Neuronal stem cell (in vitro differentiated cells): Measurements from ENCODE around the gene DHFR2.

Experiments used
- DNase-seq: peaks from one replicate; pipeline ENCODE4 v3.0.0-alpha.2; 2013; ENCODE audit warnings: low spot score
- H2AFZ ChIP-seq: one replicate; pipeline ENCODE4 v1.6.1; 2013; ENCODE audit warnings: mild to moderate bottlenecking, low read length, inconsistent platforms
- H2AK5ac ChIP-seq: 2 replicates; pipeline ENCODE4 v1.6.1; 2013; ENCODE audit warnings: low read depth, mild to moderate bottlenecking, inconsistent platforms, low read length, moderate library complexity, mixed read lengths
- H2BK120ac ChIP-seq: 2 replicates; pipeline ENCODE4 v1.6.1; 2013; ENCODE audit warnings: low read depth, mild to moderate bottlenecking, inconsistent platforms, low read length, moderate library complexity, mixed read lengths
- H2BK12ac ChIP-seq: one replicate; pipeline ENCODE4 v1.6.1; 2013; ENCODE audit warnings: low read length, inconsistent platforms
- H2BK15ac ChIP-seq: 2 replicates; pipeline ENCODE4 v1.6.1; 2013; ENCODE audit warnings: mild to moderate bottlenecking, low read length, inconsistent platforms, mixed read lengths
- H2BK5ac ChIP-seq: one replicate; pipeline ENCODE4 v1.6.1; 2013; ENCODE audit warnings: inconsistent platforms, mild to moderate bottlenecking, low read length, moderate library complexity
- H3K14ac ChIP-seq: one replicate; pipeline ENCODE4 v1.6.1; 2013; ENCODE audit warnings: low read length, inconsistent platforms
- H3K18ac ChIP-seq: 2 replicates; pipeline ENCODE4 v1.6.1; 2013; ENCODE audit warnings: low read length, inconsistent platforms
- H3K23ac ChIP-seq: 2 replicates; pipeline ENCODE4 v1.6.1; 2013; ENCODE audit warnings: low read depth, mild to moderate bottlenecking, mixed read lengths, low read length, inconsistent platforms; ENCODE audit not compliant: poor library complexity
- H3K27ac ChIP-seq: replicated peaks from 3 replicates; pipeline ENCODE4 v1.5.1; 2013; ENCODE audit warnings: low read length, inconsistent platforms
- H3K27me3 ChIP-seq, 3 experiments: 2 replicates each; pipeline ENCODE4 v1.6.1; 2013; ENCODE audit warnings: low read length in 3 of 3, mild to moderate bottlenecking in 2 of 3, inconsistent platforms in 1 of 3, low read depth in 1 of 3, mixed read lengths in 1 of 3, moderate library complexity in 1 of 3; ENCODE audit not compliant: control insufficient read depth in 3 of 3, insufficient read depth in 3 of 3
- H3K36me3 ChIP-seq, 2 donors: replicated peaks in 1 of 2; 2 replicates each; pipeline ENCODE4 v1.6.1; 2013; ENCODE audit warnings: low read length in 2 of 2; ENCODE audit not compliant: control insufficient read depth in 2 of 2, insufficient read depth in 2 of 2
- H3K4ac ChIP-seq: 2 replicates; pipeline ENCODE4 v1.6.1; 2013; ENCODE audit warnings: inconsistent platforms, mild to moderate bottlenecking, low read length, moderate library complexity
- H3K4me1 ChIP-seq, 2 donors: 1 replicate in 1 of 2; 2 replicates in 1 of 2; pipeline ENCODE4 v1.6.1; 2013; ENCODE audit warnings: low read length in 2 of 2, low read depth in 1 of 2; ENCODE audit not compliant: control insufficient read depth in 2 of 2, insufficient read depth in 1 of 2
- H3K4me2 ChIP-seq: one replicate; pipeline ENCODE4 v1.6.1; 2013; ENCODE audit warnings: mild to moderate bottlenecking, low read length, inconsistent platforms; ENCODE audit not compliant: insufficient read depth, poor library complexity, severe bottlenecking
- H3K4me3 ChIP-seq, 2 donors: 2 replicates each; pipeline ENCODE4 v1.5.1; 2013; ENCODE audit warnings: low read length in 2 of 2, mild to moderate bottlenecking in 2 of 2, inconsistent platforms in 1 of 2, moderate library complexity in 1 of 2
- H3K79me1 ChIP-seq: one replicate; pipeline ENCODE4 v1.6.1; 2013; ENCODE audit warnings: low read depth, mild to moderate bottlenecking, inconsistent platforms, low read length, moderate library complexity
- H3K9ac ChIP-seq: one replicate; pipeline ENCODE4 v1.6.1; 2013; ENCODE audit warnings: mild to moderate bottlenecking, low read depth, low read length, inconsistent platforms; ENCODE audit not compliant: poor library complexity
- H3K9me3 ChIP-seq, 2 donors: replicated peaks in 1 of 2; 2 replicates each; pipeline versions ENCODE3 to v1.6.1; 2013; ENCODE audit warnings: low read length in 2 of 2, mild to moderate bottlenecking in 2 of 2, inconsistent platforms in 1 of 2, low read depth in 1 of 2, mixed read lengths in 1 of 2, moderate library complexity in 1 of 2; ENCODE audit not compliant: control insufficient read depth in 2 of 2, insufficient read depth in 1 of 2
- H4K8ac ChIP-seq: one replicate; pipeline ENCODE4 v1.6.1; 2013; ENCODE audit warnings: low read depth, mild to moderate bottlenecking, inconsistent platforms, low read length, moderate library complexity
- H4K91ac ChIP-seq: one replicate; pipeline ENCODE4 v1.6.1; 2013; ENCODE audit warnings: low read length, low read depth, mild to moderate bottlenecking, inconsistent platforms; ENCODE audit not compliant: poor library complexity
- WGBS, 2 donors: extraction: QIAGEN DNeasy Blood & Tissue Kit; methylation state at CpG; one replicate each; pipeline ENCODE4 v1.1.7; 2013; ENCODE audit warnings: missing lambda C conversion rate in 2 of 2, mixed read lengths in 1 of 2; ENCODE audit not compliant: insufficient read length in 2 of 2, insufficient replicate concordance in 1 of 2; ENCODE audit errors: extremely low coverage in 2 of 2; 5-methylcytosine and 5-hydroxymethylcytosine counted together

The DHFR2 gene

GRCh38 chr3:94101860-94102259 lies 39.1 kb upstream of the DHFR2 start:
- Histone ChIP-seq H3K9ac (no peak overlapping the region), H3K14ac (no peak overlapping the region)

GRCh38 chr3:94099311-94099710 lies 36.6 kb upstream of the DHFR2 start:
- no peak overlapping the region for H3K23ac ChIP-seq
- peaks cover 2 to 85% of the 10 kb centered on the region in 2 donors for H3K36me3 ChIP-seq

More at GRCh38 chr3:94101860-94102259, 39.1 kb upstream of the DHFR2 start:
- H3K23ac ChIP-seq, result no peak overlapping the region
- no peak overlapping the region for H2AFZ ChIP-seq
- no peak overlapping the region for H3K4ac ChIP-seq
- no peak overlapping the region for H4K91ac ChIP-seq
- no peak overlapping the region for H2AK5ac ChIP-seq
- H2BK15ac ChIP-seq, result no peak overlapping the region
- no peaks in the 10 kb centered on the region for H3K27me3 ChIP-seq
- no peak overlapping the region for H2BK5ac ChIP-seq
- peaks cover 2 to 75% of the 10 kb centered on the region in 2 donors for H3K36me3 ChIP-seq
- no peak overlapping the region for H3K4me2 ChIP-seq
- no peak overlapping the region for H4K8ac ChIP-seq
- WGBS, 2 donors, result no CpG with 5 or more reads among the region's 4 CpGs
- no peak overlapping the region for H2BK120ac ChIP-seq
- no peak overlapping the region for H3K4me3 ChIP-seq
- H3K18ac ChIP-seq, result no peak overlapping the region
- no peaks in the 10 kb centered on the region for H3K4me1 ChIP-seq
- H3K27ac ChIP-seq, result no peak overlapping the region
- H2BK12ac ChIP-seq, result no peak overlapping the region
- H3K9me3 ChIP-seq, result no peaks in the 10 kb centered on the region
- peaks cover 2% of the 10 kb centered on the region for H3K79me1 ChIP-seq
- no peak for DNase-seq

GRCh38 chr3:94098452-94098851 lies 35.7 kb upstream of the DHFR2 start:
- WGBS, 2 donors, result no CpG with 5 or more reads among the region's 3 CpGs
- Histone ChIP-seq H3K4me2 (no peak overlapping the region), H4K8ac (no peak overlapping the region), H2AFZ (no peak overlapping the region), H3K4ac (no peak overlapping the region), H3K27ac (no peak overlapping the region), H3K9me3 (no peaks in the 10 kb centered on the region), H3K4me3 (no peak overlapping the region), H3K23ac (no peak overlapping the region), H3K18ac (no peak overlapping the region), H3K4me1 (no peaks in the 10 kb centered on the region), H3K9ac (no peak overlapping the region), H2BK5ac (no peak overlapping the region), H3K27me3 (no peaks in the 10 kb centered on the region), H2BK15ac (no peak overlapping the region), H2BK12ac (no peak overlapping the region), H3K79me1 (peaks cover 2% of the 10 kb centered on the region), H3K14ac (no peak overlapping the region), H2BK120ac (no peak overlapping the region), H2AK5ac (no peak overlapping the region), H4K91ac (no peak overlapping the region), H3K36me3 (peaks cover 2 to 87% of the 10 kb centered on the region in 2 donors)
- DNase-seq, result no peak

More at GRCh38 chr3:94099311-94099710, 36.6 kb upstream of the DHFR2 start:
- Histone ChIP-seq H2BK120ac (no peak overlapping the region), H3K4ac (no peak overlapping the region), H2AK5ac (no peak overlapping the region), H3K27me3 (no peaks in the 10 kb centered on the region), H3K9ac (no peak overlapping the region), H2BK12ac (no peak overlapping the region), H2BK15ac (no peak overlapping the region), H3K9me3 (no peaks in the 10 kb centered on the region), H3K4me1 (no peaks in the 10 kb centered on the region), H3K4me2 (no peak overlapping the region), H3K4me3 (no peak overlapping the region), H4K91ac (no peak overlapping the region), H3K79me1 (peaks cover 2% of the 10 kb centered on the region), H4K8ac (no peak overlapping the region), H3K14ac (no peak overlapping the region), H3K18ac (no peak overlapping the region), H3K27ac (no peak overlapping the region), H2BK5ac (no peak overlapping the region), H2AFZ (no peak overlapping the region)
- WGBS, 2 donors, result no CpG with 5 or more reads among the region's 1 CpG
- no peak for DNase-seq

GRCh38 chr3:94095111-94095510 lies 32.4 kb upstream of the DHFR2 start:
- Histone ChIP-seq H2BK15ac (no peak overlapping the region), H3K36me3 (peaks cover 2 to 75% of the 10 kb centered on the region in 2 donors), H2BK5ac (no peak overlapping the region), H3K18ac (no peak overlapping the region), H3K27me3 (no peaks in the 10 kb centered on the region), H3K79me1 (peaks cover 2% of the 10 kb centered on the region), H3K4me2 (no peak overlapping the region), H3K4me1 (no peaks in the 10 kb centered on the region), H2BK12ac (no peak overlapping the region), H2AFZ (no peak overlapping the region), H3K9me3 (no peaks in the 10 kb centered on the region), H3K14ac (no peak overlapping the region), H2AK5ac (no peak overlapping the region), H4K8ac (no peak overlapping the region), H2BK120ac (no peak overlapping the region), H3K27ac (no peak overlapping the region), H3K4ac (no peak overlapping the region), H3K4me3 (no peak overlapping the region), H3K23ac (no peak overlapping the region), H3K9ac (no peak overlapping the region), H4K91ac (no peak overlapping the region)
- no peak for DNase-seq
- WGBS, 2 donors, result no CpG with 5 or more reads among the region's 2 CpGs
